Epithelial cell of prostate (primary cell): ENCODE data around the gene PRDM16.

Source experiments
- DNase-seq: peaks from one replicate; pipeline ENCODE4 v3.0.0-alpha.2; 2011; ENCODE audit warnings: low read depth, low spot score
- H3K27ac ChIP-seq: fragments of 450-650 bp; 2 replicates; pipeline ENCODE4 v1.5.1; 2017; ENCODE audit warnings: mild to moderate bottlenecking

The PRDM16 gene

GRCh38 chr1:3244025-3244926, 175.3 kb downstream of the PRDM16 start:
- no peak overlapping the region for H3K27ac ChIP-seq
- no peak for DNase-seq

GRCh38 chr1:3244927-3245315, 175.9 kb downstream of the PRDM16 start:
- H3K27ac ChIP-seq, result no peak overlapping the region
- no peak for DNase-seq

- no peak for DNase-seq
These were observed 176.3 kb downstream of the PRDM16 start for GRCh38 chr1:3245344-3245743.

GRCh38 chr1:3245768-3246167, 176.8 kb downstream of the PRDM16 start:
- no peak for DNase-seq
- no peak overlapping the region for H3K27ac ChIP-seq

More at GRCh38 chr1:3245344-3245743, 176.3 kb downstream of the PRDM16 start:
- no peak overlapping the region for H3K27ac ChIP-seq

- no peak overlapping the region for H3K27ac ChIP-seq
- DNase-seq, result no peak
These were observed 177.2 kb downstream of the PRDM16 start for GRCh38 chr1:3246251-3246650.

- no peak overlapping the region for H3K27ac ChIP-seq
- no peak for DNase-seq
These were observed 178.6 kb downstream of the PRDM16 start for GRCh38 chr1:3247521-3248121.

- no peak overlapping the region for H3K27ac ChIP-seq
- no peak for DNase-seq
These were observed 179.4 kb downstream of the PRDM16 start for GRCh38 chr1:3248155-3249141.

GRCh38 chr1:3249231-3249630, 180.2 kb downstream of the PRDM16 start:
- no peak overlapping the region for H3K27ac ChIP-seq
- no peak for DNase-seq

GRCh38 chr1:3249631-3250501, 180.9 kb downstream of the PRDM16 start:
- no peak overlapping the region for H3K27ac ChIP-seq
- no peak for DNase-seq

GRCh38 chr1:3250624-3251023, 181.6 kb downstream of the PRDM16 start:
- DNase-seq, result no peak
- H3K27ac ChIP-seq, result no peak overlapping the region

GRCh38 chr1:3251099-3251806, 182.2 kb downstream of the PRDM16 start:
- DNase-seq, result no peak
- H3K27ac ChIP-seq, result no peak overlapping the region

- no peak for DNase-seq
These were observed 182.9 kb downstream of the PRDM16 start for GRCh38 chr1:3251807-3252428.

GRCh38 chr1:3255680-3256079, 186.7 kb downstream of the PRDM16 start:
- no peak for DNase-seq
- H3K27ac ChIP-seq, result no peak overlapping the region

More at GRCh38 chr1:3251807-3252428, 182.9 kb downstream of the PRDM16 start:
- no peak overlapping the region for H3K27ac ChIP-seq

- H3K27ac ChIP-seq, result no peak overlapping the region
- no peak for DNase-seq
These were observed 188.8 kb downstream of the PRDM16 start for GRCh38 chr1:3257788-3258187.

- no peak for DNase-seq
- H3K27ac ChIP-seq, result no peak overlapping the region
These were observed 189.5 kb downstream of the PRDM16 start for GRCh38 chr1:3258386-3259003.

- no peak overlapping the region for H3K27ac ChIP-seq
- DNase-seq, result no peak
These were observed 190.0 kb downstream of the PRDM16 start for GRCh38 chr1:3259020-3259419.

- H3K27ac ChIP-seq, result no peak overlapping the region
- no peak for DNase-seq
These were observed 192.3 kb downstream of the PRDM16 start for GRCh38 chr1:3261007-3261968.
